ENCODE data around the gene CT45A5. TPM values are rescaled to one million over a fixed set of nuclear protein-coding genes. Genes with fewer than 3 reads are reported as not detected.
"Not testable (repeated sequence)": the region's sequence is repeated elsewhere in the genome, so short reads cannot be mapped to it uniquely, and the experiment has no call there.

The CT45A5 gene
- total RNA-seq, 6 donors from 2014 or later = not detected

- Histone ChIP-seq H3K4me3 (no peak overlapping the region), H3K9me3 (no peaks in the 10 kb centered on the region), H3K36me3 (no peaks in the 10 kb centered on the region), H3K27me3 (no peaks in the 10 kb centered on the region), H3K27ac (no peak overlapping the region), H3K4me1 (no peaks in the 10 kb centered on the region)
- WGBS, 2 donors = 43 to 44% methylated on average over 3 to 4 of the region's 4 CpGs
- no peak for TF ChIP-seq POLR2A (IDR thresholded peaks at IDR 0.05)
- ATAC-seq (ENCODE audit: low FRiP score in 2 of 2) (no peak), DNase-seq (no peak)
Observed at GRCh38 chrX:135737366-135738071, 47.8 kb downstream of the CT45A5 start.

GRCh38 chrX:135734666-135735065 lies 50.6 kb downstream of the CT45A5 start:
- not testable (repeated sequence) for H3K9me3 ChIP-seq; DNase-seq; H3K4me1 ChIP-seq; H3K27ac ChIP-seq; H3K27me3 ChIP-seq; H3K4me3 ChIP-seq; ATAC-seq (ENCODE audit: low FRiP score in 2 of 2); H3K36me3 ChIP-seq
- WGBS, 2 donors = 70 to 92% methylated on average over 4 to 5 of the region's 5 CpGs

Other genes with a start within 250 kb of the CT45A5 start
- not detected for gene CT45A1, start 71.9 kb downstream of the CT45A5 start, total RNA-seq
- gene CT45A3, start 17.3 kb downstream of the CT45A5 start, total RNA-seq = not detected
- not detected for gene CT45A6, start 17.3 kb upstream of the CT45A5 start, total RNA-seq
- not detected for gene CT45A2, start 34.5 kb upstream of the CT45A5 start, total RNA-seq
- gene CT45A7, start 51.8 kb upstream of the CT45A5 start, total RNA-seq = not detected
- not detected for gene CT45A8, start 69.0 kb upstream of the CT45A5 start, total RNA-seq
- gene CT45A9, start 86.3 kb upstream of the CT45A5 start, total RNA-seq = not detected
- not detected for gene CT45A10, start 107.9 kb upstream of the CT45A5 start, total RNA-seq
- under 1 TPM in 1 of 6 donors, not detected in 5; 0.10 TPM for gene SAGE1, start 108.2 kb upstream of the CT45A5 start, total RNA-seq
- 10 to 100 TPM in 4 of 6 donors, 1 to 10 TPM in 2; 7.2 to 32.2 (median 24.9) TPM for gene MMGT1, start 188.5 kb upstream of the CT45A5 start, total RNA-seq
- gene SLC9A6, start 199.9 kb upstream of the CT45A5 start, total RNA-seq = 10 to 100 TPM in 4 of 6 donors, 1 to 10 TPM in 2; 4.7 to 16.9 (median 11.5) TPM

Data from upper lobe of left lung (tissue), 6 donors.